GM19351 (cell line): ENCODE data around the gene EPC1.
"Not testable (repeated sequence)": the region's sequence is repeated elsewhere in the genome, so short reads cannot be mapped to it uniquely, and the experiment has no call there.

Experiments
- ATAC-seq: cut with Tn5 transposase; IDR thresholded peaks from one replicate; pipeline ENCODE4 v1.9.1; 2021; ENCODE audit warnings: mild to moderate bottlenecking, moderate library complexity; ENCODE audit not compliant: unreplicated experiment

The EPC1 gene

DNA sequence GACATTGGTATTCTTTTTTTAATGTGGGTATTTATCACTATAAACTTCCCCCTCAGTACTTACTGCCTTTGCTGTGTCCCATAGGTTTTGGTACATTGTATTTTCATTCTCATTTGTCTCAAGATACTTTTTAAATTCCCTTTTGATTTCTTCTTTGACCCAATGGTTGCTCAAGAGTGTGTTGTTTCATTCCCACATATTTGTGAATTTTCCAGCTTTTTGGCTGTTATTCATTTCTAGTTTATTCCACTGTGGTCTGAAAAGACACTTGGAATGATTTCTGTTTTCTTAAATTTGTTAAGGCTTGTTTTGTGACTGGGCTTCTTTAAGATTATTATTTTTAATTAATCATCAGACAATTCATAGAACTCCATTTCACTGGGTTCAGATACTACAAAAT is 105.0 kb downstream of the EPC1 start:
- ATAC-seq = no peak

DNA sequence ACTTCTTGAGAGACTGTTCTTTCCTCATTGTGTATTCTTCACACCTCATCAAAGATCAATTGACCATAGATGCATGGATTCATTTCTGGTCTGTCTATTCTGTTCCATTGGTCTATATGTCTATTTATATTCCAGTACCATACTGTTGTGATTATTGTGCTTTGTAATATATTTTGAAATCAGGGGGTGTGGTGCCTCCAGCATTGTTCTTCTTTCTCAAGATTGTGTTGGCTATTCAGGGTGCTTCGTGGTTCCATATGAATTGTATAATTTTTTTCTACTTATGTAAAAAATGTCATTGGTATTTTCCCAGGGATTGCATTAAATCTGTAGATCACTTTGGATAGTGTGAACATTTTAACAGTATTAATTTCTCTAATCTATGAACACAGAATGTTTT is 106.5 kb downstream of the EPC1 start:
- no peak for ATAC-seq

DNA sequence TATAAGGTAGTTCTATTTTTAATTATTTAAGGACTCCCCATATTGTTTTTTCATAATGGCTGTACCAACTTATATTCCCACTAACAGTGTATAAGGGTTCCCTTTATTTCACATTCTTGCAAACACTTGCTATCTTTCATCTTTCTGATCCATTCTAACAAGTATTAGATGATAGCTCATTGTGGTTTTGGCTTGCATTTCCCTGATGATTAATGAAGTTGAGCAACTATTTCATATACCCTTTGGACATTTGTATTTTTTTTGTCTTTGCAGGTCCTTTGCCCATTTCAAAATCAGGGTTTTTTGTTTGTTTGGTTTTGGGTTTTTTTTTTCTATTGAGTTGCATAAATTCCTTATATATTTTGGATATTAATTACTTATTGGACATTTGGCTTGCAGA is 107.2 kb downstream of the EPC1 start:
- no peak for ATAC-seq

DNA sequence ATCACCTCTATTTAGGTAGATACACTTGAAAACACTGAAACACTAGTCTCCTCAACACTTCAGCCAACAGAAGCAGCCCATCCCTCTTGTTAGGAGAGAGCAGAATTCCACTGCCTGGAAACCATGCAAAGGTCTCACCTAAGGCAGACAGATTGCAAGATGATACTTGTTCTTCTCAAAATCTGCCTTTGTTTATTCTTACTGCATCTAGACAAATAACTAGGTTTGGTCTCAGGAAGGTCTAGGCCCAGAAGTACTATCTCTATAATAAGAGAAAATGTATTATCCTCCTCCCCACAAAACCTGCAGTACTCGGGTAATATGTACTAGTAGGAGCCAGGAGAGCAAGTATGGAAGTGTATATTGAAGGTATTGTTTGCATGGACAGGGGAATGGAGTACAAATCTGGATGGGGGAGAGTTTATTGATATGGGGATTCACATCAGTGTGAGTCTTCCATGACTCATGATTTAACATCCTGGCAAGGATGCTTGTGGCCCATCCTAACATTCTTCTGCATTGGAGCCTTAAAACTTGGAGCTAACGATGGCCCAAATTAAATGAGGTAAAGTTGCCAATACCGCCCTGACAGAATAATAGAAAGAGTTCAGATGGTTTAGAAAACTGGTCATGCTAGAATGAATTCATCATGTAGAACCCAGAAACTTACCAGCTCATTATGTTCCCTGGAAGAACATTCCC is 109.2 kb downstream of the EPC1 start:
- no peak for ATAC-seq

DNA sequence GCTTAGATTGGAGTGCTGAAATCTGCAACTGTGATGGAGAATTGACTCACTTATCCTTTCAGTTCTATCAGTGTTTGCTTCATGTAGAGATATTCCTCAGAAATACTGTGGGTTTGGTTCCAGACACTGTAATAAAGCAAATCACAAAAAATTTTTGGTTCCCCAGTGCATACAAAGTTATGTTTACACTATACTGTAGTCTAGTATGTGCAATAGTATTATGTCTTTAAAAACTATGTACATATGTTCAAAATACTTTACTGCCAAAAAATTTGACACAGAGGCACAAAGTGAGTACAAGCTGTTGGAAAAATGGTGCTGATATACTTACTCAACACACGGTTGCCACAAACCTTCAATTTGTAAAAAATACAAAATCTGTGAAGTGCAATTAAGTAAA is 112.5 kb downstream of the EPC1 start:
- no peak for ATAC-seq

DNA sequence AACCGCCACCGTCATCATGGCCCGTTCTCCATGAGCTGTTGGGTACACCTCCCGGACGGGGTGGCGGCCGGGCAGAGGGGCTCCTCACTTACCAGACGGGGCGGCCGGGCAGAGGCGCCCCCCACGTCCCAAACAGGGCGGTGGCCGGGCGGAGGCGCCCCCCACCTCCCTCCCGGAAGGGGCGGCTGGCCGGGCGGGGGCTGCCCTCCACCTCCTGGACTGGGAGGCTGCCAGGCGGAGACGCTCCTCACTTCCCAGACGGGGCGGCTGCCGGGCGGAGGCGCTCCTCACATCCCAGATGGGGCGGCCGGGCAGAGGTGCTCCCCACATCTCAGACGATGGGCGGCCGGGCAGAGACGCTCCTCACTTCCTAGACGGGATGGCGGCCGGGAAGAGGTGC is 113.6 kb downstream of the EPC1 start:
- not testable (repeated sequence) for ATAC-seq

DNA sequence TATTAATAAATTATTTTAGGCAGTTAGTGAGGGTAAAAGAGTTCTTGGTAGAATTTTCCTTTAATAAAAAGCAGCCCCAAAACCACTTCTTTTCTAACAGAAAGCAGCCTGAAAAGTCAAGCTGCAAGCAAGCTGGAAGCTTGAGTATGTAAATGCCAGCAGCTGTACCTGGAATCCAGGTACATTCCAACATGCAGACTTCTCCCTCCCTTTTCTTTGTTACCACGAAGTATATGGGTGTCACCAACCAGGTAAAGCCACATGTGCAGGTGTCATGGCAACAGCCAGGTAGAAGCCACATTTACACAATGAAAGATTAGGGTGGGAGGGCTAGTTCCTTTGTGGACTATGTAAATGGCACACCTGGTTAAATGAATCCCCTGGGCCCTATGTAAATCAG is 114.6 kb downstream of the EPC1 start:
- no peak for ATAC-seq

DNA sequence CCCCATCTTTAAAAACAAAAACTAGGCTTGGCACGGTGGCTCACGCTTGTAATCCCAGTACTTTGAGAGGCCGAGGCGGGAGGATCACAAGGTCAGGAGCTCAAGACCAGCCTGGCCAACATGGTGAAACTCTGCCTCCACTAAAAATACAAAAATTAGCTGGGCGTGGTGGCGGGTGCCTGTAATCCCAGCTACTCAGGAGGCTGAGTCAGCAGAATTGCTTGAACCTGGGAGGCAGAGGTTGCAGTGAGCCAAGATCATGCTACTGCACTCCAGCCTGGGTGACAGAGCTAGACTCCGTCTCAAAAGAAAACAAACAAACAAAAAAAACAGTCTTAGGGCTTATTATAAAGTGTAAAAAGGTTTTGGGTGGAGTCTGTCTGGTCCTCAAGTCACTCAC is 117.2 kb downstream of the EPC1 start:
- ATAC-seq = not testable (repeated sequence)

DNA sequence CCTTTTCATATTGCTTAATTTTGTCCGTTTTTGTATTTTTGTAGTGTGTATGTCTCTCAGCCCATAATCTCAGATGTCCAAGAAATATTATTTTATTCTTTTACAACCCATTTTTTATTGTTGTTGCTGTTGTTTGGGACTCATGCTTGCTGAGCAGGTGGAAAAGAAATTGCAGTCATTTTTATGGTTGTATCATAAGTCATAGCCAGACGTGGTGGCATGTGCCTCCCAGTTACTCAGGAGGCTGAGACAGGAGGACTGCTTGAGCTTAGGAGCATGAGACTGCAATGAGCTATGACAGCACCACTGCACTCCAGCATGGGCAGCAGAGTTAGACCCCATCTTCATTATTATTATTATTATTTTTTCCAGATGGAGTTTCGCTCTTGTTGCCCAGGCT is 117.8 kb downstream of the EPC1 start:
- ATAC-seq = no peak

DNA sequence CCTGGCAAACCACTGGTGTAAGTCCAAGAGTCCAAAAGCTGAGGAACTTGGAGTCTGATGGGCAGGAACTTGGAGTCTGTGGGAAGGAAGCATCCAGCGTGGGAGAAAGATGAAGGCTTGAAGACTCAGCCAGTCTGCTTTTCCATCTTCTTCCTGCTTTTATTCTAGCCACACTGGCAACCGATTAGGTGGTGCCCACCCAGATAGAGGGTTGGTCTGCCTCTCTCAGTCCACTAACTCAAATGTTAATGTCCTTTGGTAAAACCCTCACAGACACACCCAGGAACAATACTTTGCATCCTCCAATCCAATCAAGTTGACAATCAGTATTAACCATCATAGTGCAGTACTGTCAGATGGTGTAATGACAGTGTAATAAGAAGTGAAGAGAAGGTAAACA is 119.2 kb downstream of the EPC1 start:
- ATAC-seq = no peak

DNA sequence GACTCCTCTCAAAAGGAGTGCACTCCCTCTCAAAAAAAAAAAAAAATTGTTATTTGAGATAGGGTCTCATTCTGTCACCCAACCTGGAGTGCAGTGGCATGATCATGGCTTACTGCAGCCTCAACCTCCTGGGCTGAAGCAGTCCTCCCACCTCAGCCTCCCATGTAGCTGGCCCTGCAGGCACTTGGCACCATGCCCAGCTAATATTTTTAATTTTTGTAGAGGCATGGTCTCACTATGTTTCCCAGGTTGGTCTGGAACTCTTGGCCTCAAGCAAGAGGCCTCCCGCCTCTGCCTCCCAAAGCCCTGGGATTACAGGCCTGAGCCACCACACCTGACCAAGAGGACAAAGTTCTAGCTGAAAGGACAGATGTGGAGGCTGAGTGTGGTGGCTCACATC is 120.3 kb downstream of the EPC1 start:
- ATAC-seq = no peak

DNA sequence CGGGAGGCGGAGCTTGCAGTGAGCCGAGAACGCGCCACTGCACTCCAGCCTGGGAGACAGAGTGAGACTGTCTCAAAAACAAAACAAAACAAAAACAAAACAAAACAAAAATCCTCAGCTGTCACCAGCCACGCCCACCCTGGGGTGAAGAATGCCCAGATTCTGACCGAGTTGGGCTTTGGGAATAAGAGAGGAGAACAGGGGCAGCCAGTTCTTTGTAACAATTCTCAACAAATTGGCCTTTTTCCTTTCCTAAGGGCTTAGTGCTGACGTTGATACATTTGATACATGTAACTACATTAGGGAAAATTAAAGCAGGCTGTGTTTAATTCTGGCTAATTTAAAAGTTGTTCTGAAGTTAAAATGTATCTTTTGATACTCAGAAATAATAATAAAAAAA is 121.0 kb downstream of the EPC1 start:
- ATAC-seq = no peak

DNA sequence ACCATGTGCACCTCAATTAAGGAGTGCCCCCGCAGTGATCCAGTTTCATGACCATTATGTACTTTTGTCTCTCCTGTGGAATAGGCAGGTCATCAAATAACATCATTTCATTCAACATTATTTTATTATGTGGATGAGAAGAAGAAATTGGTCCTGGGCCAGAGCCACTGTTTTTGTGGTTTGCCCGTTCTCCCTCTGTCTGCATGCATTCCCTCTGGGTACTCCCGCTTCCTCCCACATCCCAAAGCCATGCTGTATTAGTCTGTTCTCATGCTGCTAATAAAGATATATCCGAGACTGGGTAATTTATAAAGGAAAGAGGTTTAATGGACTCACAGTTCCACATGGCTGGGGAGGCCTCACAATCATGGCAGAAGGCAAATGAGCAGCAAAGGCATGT is 124.6 kb downstream of the EPC1 start:
- not testable (repeated sequence) for ATAC-seq

DNA sequence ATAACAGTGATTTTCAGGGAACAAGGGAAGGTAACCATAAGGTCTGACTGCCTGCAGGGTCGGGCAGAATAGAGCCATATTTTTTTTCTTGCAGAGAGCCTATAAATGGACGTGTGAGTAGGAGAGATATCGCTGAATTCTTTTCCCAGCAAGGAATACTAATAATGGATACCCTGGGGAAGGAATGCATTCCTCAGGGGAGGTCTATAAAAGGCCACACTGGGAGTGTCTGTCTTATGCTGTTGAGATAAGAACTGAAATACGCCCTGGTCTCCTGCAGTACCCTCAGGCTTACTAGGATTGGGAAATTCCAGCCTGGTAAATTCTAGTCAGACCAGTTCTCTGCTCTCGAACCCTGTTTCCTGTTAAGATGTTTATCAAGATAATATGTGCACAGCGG is 127.8 kb downstream of the EPC1 start:
- ATAC-seq = not testable (repeated sequence)

DNA sequence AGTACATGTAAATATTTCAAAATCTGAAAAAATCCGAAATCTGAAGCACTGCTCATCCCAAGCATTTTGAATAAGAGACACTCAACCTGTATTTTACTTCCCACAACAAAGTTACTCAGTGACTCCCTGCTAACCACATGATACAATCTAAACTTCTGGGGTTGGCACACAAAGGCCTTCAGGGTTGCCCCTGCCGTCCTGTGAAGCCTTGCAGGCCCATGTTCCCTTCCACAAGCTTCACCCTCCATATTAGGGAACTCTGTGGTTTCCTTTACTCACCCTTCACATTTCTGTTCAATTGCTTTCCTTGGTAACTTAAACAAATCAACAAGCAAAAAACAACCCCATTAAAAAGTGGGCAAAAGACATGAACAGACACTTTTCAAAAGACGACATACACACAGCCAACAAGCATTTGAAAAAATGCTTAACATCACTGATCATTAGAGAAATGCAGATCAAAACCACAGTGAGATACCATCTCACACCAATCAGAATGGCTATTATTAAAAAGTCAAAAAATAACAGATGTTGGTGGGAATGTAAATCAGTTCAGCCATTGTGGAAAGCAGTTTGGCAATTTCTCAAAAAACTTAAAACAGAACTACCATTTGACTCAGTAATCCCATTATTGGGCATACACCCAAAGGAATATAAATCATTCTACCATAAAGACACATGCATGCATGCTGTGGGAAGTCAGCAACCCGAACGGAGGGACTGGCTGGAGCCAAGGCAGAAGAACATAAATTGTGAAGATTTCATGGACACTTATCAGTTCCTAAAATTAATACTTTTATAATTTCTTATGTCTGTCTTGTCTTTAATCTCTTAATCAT is 128.5 kb downstream of the EPC1 start:
- not testable (repeated sequence) for ATAC-seq
